ENCODE data around the gene ZPBP2.
"Not testable (repeated sequence)": the region's sequence is repeated elsewhere in the genome, so short reads cannot be mapped to it uniquely, and the experiment has no call there.

The ZPBP2 gene

DNA sequence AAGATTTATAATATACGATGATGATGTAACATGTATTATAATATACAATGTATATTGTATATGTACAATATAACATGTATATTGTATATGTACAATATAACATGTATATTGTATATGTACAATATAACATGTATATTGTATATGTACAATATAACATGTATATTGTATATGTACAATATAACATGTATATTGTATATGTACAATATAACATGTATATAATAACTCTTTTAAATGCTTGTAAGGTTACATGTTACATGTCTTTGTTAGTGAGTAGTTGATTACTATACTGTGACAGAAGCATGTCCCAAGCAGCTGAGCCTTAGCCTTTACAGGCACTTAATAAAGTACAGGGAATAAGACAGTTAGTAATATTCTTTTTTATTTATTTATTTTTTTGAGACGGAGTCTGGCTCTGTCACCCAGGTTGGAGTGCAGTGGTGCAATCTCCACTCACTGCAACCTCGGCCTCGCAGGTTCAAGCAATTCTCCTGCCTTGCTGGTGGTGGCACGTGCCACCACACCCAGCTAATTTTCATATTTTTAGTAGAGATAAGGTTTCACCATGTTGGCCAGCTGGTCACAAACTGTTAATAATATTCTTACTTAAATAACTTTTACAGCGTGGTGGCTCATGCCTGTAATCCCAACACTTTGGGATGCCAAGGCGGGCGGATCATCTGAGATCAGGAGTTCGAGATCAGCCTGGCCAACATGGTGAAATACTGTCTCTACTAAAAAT lies 11.9 kb upstream of the ZPBP2 start:
- peak; percentile 35 for FAIRE-seq

DNA sequence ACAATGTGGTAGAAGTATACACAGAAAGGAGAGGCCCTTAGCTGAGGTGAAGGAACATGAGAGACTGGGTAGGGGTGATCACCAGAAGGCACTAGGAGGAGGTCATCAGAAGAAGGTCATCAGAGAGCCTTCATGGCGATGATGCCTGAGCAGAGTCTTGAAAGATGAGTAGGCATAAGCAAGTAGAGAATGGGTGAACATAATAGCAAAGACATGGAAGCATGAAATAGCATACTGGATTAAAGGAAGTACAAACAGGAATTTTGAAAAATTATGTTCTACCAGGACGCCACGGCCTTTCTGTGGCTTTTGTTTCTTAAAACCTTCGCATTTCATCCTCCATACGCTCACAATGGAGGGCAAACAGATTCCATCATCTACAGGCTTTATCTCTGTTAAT lies 6.8 kb upstream of the ZPBP2 start:
- FAIRE-seq = no peak

DNA sequence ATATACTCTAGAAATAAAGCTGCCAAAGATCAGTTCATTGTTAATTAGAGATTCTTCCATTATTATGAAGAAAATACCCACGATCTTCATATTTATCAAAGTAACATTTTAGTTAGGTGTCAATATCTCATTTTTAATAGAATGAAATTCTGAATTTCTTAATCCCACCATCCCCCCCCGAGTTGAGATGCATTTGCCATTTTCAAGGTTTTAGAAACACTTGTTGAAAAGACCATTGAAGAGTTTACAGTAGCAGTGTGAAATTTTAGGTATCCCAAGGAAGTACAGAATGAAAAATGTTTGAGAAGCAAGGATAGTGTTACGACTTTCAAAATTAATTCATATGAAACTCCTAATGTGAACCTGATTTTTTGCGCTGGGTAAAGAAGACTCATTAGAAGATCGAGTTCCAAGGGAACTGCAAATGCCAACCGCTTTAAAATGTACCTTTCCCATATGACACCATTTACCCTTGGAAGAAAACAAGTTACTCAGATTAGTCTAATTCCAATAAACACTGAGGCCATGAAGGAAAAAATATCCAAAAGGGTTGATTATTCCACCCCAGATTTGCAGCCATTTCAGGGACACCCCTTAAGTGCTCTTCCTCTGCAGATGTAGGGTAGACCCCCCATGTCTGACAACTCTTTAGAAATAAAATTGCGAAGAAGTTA lies 4.6 kb upstream of the ZPBP2 start:
- FAIRE-seq = no peak

- no peak for FAIRE-seq
Observed at GRCh38 chr17:39863918-39864746, 3.9 kb upstream of the ZPBP2 start, which contains the start of gene IKZF3. TSS of gene IKZF3 (minus strand) at chr17:39864312. CDS start at chr17:39864126, 186 bp downstream.

GRCh38 chr17:39866013-39866730 lies 1.8 kb upstream of the ZPBP2 start:
- FAIRE-seq = no peak

GRCh38 chr17:39867084-39867879 lies 720 bp upstream of the ZPBP2 start:
- no peak for FAIRE-seq

DNA sequence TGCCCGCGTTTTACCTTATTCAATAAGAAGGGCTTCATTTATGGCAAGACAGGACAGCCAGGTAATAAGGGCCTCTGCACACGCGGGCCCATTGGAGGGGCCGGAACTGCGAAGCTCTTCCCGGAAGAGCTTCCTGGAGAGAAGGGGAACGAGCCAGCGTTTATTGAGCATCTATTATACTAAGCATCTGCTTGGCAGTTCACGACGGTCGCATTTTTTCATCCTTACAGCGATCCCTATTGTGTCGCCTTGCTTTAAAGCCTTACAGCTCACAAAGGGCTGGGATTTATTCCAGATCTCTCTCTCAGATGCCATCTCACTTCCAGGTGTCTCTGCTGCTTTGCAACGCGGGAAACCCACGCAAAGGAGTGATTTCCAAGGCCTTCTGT lies 546 bp downstream of the ZPBP2 start:
- no peak for FAIRE-seq

DNA sequence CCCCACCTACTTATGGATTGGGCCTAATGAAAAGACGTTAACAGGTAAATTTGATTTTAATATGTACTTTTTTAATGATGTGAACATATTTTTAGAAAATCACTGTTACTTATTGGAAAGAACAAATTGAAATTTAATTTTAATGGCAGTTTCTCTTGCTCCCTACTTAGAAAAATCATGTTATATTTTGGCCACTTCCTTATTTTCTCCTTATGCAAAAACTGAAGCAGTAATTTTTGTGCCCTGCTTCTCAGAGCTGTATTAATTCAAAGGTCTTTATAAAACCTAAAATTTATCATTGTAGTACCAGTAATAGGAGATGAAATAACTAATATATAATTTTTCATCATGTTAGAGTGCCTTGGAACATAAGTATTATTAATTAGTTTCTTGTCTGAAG lies 2.8 kb downstream of the ZPBP2 start:
- no peak for FAIRE-seq

DNA sequence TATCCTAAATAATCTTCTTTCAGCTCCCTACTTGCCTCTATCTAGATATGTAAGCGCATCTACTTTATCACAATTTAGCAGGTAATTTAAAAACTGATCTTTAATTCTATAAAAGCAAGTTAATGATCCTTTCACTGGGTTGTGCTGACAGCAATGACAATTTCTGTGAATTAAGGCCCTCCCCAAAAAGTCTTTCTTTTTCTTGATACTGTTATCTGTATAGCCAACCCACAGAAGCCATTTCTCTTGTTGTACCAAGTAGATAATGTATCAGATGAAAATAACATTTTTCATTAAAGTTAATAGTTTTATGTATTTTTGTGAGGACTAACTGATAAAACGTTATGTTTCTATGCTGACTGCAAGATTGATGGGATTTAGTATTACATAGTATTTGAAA lies 3.8 kb downstream of the ZPBP2 start:
- no peak for FAIRE-seq

DNA sequence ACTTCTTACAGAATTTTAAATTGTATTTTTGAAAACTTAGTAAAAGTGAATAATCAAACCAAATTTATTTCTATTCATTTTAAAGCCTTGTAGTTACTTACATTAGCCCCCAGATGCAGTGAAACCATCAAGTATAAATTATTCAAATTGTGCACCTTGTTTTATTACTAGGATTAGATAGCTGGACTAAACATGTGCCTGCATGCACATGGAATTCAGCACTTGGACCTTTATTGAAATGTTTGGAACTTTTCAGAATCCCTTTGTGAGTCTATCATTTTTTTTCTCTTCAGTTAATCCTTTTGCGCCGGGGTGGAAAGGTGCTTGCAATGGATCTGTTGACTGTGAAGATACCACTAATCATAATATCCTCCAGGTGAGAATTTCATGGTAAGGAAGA lies 4.7 kb downstream of the ZPBP2 start:
- FAIRE-seq = peak; percentile 97

GRCh38 chr17:39886102-39886501 lies 18.1 kb downstream of the ZPBP2 start:
- not testable (repeated sequence) for FAIRE-seq

DNA sequence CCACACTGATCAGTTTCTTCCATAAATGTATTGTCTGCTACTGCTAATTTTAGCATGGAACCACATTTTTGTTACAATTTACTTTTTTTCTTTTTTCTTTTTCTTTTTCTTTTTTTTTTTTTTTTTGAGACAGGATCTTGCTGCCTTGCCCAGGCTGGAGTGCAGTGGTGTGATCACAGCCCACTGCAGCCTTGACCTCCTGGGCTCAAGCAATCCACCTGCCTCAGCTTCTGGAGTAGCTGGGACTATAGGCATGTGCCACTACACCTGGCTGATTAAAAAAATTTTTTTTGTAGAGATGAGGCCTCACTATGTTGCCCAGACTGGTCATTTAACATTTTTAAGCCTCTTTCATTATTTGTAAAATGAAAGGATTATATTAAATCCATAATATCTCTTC lies 19.1 kb downstream of the ZPBP2 start:
- no peak for FAIRE-seq

DNA sequence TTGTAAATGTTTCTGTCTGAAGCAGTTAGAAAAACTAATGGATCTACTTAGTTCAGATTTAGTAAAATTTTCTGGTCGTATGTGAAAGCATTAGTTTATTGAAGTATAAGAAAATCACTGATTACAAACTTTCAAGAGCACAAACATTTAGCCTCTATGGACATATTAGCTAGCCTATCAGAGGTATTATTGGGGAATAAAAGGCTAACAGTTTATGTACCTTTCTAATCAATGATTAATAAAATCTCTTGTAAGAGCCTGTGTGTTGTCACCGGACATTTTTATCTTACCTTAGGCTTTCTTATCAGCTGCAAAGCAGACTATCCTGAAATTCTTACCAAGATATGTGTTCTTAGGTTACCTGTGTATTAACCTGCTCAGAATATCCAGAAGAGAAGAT lies 21.2 kb downstream of the ZPBP2 start:
- FAIRE-seq = no peak

GRCh38 chr17:39894681-39895376 lies 26.8 kb downstream of the ZPBP2 start:
- FAIRE-seq = no peak

DNA sequence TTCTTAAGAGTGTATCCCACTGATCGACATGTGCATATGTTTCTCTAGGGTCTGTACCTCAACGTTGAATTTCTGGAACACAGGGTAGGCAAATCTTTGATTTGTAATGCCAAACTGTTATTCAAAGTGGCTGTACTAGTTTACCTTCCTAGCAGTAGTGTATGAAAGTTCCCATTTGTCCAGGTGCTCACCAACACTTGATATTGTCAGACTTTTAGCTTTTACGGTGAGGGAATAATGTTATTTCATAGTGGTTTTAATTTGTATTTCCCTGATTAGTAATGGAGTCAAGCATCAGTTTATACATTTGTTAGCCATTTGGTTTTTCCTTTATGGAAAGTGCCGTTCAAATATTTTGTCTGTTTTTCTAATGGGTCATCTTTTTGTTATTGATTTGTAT lies 30.1 kb downstream of the ZPBP2 start:
- no peak for FAIRE-seq

- FAIRE-seq = no peak
Observed at GRCh38 chr17:39899215-39899614, 31.2 kb downstream of the ZPBP2 start.

DNA sequence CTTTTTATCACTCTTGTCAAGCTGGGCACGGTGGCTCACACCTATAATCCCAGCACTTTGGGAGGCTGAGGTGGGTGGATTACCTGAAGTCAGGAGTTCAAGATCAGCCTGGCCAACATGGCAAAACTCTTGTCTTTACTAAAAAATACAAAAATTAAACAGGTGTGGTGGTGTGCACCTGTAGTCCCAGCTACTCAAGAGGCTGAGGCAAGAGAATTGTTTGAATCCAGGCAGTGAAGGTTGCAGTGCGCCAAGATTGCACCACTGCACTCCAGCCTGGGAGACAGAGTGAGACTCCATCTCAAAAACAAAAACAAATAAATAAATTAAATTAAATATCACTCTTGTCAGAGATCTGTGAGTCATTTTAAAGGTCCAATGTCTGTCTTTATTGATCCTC lies 34.0 kb downstream of the ZPBP2 start:
- not testable (repeated sequence) for FAIRE-seq

- FAIRE-seq = no peak
Observed at GRCh38 chr17:39903158-39903884, 35.3 kb downstream of the ZPBP2 start.

DNA sequence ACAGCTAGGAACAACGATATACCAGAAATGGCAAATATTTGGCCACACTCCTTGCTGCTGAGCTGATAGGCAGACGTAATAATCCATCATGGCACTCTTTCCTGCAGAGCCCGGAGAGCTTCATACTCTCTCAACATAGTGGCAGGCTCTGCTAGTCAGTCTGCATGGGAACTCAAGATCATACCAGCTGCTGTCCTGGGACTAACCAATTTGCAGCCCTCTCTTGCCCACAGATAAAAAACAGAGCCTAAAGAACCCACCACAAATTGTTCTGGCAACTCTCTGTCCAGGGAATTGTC lies 36.9 kb downstream of the ZPBP2 start:
- FAIRE-seq = no peak

DNA sequence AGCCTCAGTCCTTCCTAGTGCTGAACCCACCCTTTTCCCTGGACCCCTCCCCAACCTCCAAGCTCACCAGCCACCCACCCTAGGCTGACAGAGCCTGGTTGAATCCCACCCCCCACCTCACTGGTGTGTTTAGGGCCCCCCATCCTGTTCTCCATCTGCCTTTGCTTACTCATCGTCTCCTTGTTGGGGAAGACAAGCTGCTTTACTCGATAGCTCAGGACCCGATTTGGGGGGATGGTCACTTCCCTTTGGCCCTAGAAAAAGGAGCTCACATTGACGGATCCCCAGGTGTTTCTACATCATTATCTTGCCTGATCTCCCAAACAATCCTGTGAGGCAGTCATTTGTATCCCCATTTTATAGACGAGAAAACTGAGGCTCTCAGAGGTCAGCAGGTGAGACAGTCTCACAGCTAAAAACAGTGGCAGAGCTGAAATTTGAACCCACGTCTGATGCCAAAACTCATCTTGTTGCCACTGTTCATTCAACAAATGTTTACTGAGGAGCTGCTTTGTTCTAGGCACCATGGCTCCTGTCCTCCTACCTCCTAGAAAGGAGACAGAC lies 40.9 kb downstream of the ZPBP2 start:
- FAIRE-seq = no peak

DNA sequence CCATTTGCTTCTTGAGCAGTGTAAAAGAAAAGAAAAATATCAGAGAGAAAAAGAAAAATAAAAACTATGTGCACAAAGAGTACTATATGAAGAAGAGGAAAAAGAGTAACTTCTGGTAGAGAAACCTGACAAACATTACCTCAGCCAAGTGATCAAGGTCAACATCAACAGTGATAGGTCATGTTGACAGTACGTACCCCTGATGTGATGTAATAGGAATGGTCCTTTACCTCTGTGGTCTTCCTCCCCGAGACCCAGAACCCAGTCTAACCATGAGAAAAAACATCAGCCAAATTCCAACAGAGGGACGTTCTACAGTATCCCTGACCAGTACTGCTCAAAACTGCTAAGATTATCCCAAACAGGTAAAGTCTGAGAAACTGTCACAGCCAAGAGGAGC lies 46.0 kb downstream of the ZPBP2 start:
- FAIRE-seq = no peak

All from A204.1 (cell line).